GM23338 (cell line): ENCODE data around the gene TMEM250. TPM values are rescaled to one million over a fixed set of nuclear protein-coding genes. Genes with fewer than 3 reads are reported as not detected.
A peak's percentile ranks its signal among the peaks of the same experiment; 100 is the strongest.

Source experiments
- ATAC-seq: fragments of 200-7000 bp; cut with Tn5 transposase; 3 replicates; pipeline ENCODE4 v1.9.1; 2020
- DNase-seq: peaks from one replicate; pipeline ENCODE4 v3.0.0-alpha.2; 2015; ENCODE audit warnings: low spot score
- H2AFZ ChIP-seq: fragments of 200-600 bp; sonication (generic); 2 replicates; pipeline ENCODE4 v1.8.0; 2016; ENCODE audit warnings: antibody characterized with exemption, mild to moderate bottlenecking, moderate library complexity
- H3F3A ChIP-seq: fragments of 200-600 bp; sonication (generic); replicated peaks from 2 replicates; pipeline ENCODE4 v1.8.0; 2017; ENCODE audit warnings: antibody characterized with exemption, mixed run types, low read depth
- H3K27ac ChIP-seq: fragments of 200-600 bp; sonication (generic); 2 replicates; pipeline ENCODE4 v1.6.1; 2016; ENCODE audit warnings: low read depth
- H3K27me3 ChIP-seq: fragments of 200-600 bp; sonication (generic); 2 replicates; pipeline ENCODE4 v1.8.0; 2016; ENCODE audit warnings: mild to moderate bottlenecking, mixed run types, moderate library complexity; ENCODE audit not compliant: insufficient read depth
- H3K36me3 ChIP-seq: fragments of 200-600 bp; sonication (generic); 2 replicates; pipeline ENCODE4 v1.8.0; 2016; ENCODE audit warnings: mild to moderate bottlenecking; ENCODE audit not compliant: insufficient read depth
- H3K4me1 ChIP-seq: fragments of 200-600 bp; sonication (generic); 2 replicates; pipeline ENCODE4 v1.8.0; 2016; ENCODE audit warnings: mild to moderate bottlenecking, moderate library complexity; ENCODE audit not compliant: insufficient read depth
- H3K4me2 ChIP-seq: fragments of 200-600 bp; sonication (generic); 2 replicates; pipeline ENCODE4 v1.7.1; 2017; ENCODE audit warnings: mixed run types
- H3K4me3 ChIP-seq: fragments of 200-600 bp; sonication (generic); 2 replicates; pipeline ENCODE4 v1.6.1; 2016; ENCODE audit warnings: mixed run types
- H3K79me2 ChIP-seq: fragments of 200-600 bp; sonication (generic); replicated peaks from 2 replicates; pipeline ENCODE4 v1.8.0; 2017; ENCODE audit warnings: mild to moderate bottlenecking; ENCODE audit not compliant: insufficient read depth
- H3K9me2 ChIP-seq: fragments of 200-600 bp; sonication (generic); 2 replicates; pipeline ENCODE4 v1.8.0; 2017; ENCODE audit not compliant: insufficient read depth
- H4K20me1 ChIP-seq: fragments of 200-600 bp; sonication (generic); replicated peaks from 2 replicates; pipeline ENCODE4 v1.8.0; 2017; ENCODE audit warnings: mild to moderate bottlenecking; ENCODE audit not compliant: insufficient read depth
- H3K27ac Mint-ChIP-seq: 2 replicates; pipeline ENCODE4 v1.8.0; 2020; ENCODE audit warnings: inconsistent platforms, mild to moderate bottlenecking, moderate library complexity, mixed read lengths
- H3K27me3 Mint-ChIP-seq: 3 replicates; pipeline ENCODE4 v1.8.0; 2022; ENCODE audit warnings: low read depth, mild to moderate bottlenecking, moderate library complexity, mixed read lengths, inconsistent platforms; ENCODE audit not compliant: insufficient read depth, poor library complexity
- H3K36me3 Mint-ChIP-seq: 3 replicates; pipeline ENCODE4 v1.8.0; 2021; ENCODE audit warnings: low read depth, mild to moderate bottlenecking, inconsistent platforms, moderate library complexity, mixed read lengths
- H3K4me1 Mint-ChIP-seq: 3 replicates; pipeline ENCODE4 v1.8.0; 2020; ENCODE audit warnings: mild to moderate bottlenecking, inconsistent platforms, mixed read lengths
- H3K4me3 Mint-ChIP-seq: 3 replicates; pipeline ENCODE4 v1.8.0; 2021; ENCODE audit warnings: moderate library complexity, mild to moderate bottlenecking, inconsistent platforms, mixed read lengths
- H3K9me3 Mint-ChIP-seq: 3 replicates; pipeline ENCODE4 v1.8.0; 2020; ENCODE audit warnings: moderate library complexity, mild to moderate bottlenecking, inconsistent platforms, mixed read lengths
- CREB1 ChIP-seq: fragments of 250-450 bp; sonication (Bioruptor Pico); IDR thresholded peaks from 2 replicates; pipeline ENCODE4 v1.5.0; 2020; ENCODE audit warnings: low read depth, mild to moderate bottlenecking, moderate library complexity
- CTCF ChIP-seq, 2 experiments: fragments of 200-600 bp in 1 of 2; sonication (generic) in 1 of 2; conservative IDR thresholded peaks; 2 replicates each; pipeline versions ENCODE4 v1.5.1 to v1.6.1; 2016 to 2017; ENCODE audit warnings: antibody characterized with exemption in 2 of 2, low read depth in 2 of 2, mild to moderate bottlenecking in 2 of 2, moderate library complexity in 1 of 2
- EZH2 ChIP-seq: fragments of 200-600 bp; sonication (generic); IDR thresholded peaks from one replicate; pipeline ENCODE4 v1.8.0; 2017; ENCODE audit warnings: antibody characterized with exemption, mild to moderate bottlenecking, low read depth; ENCODE audit not compliant: unreplicated experiment
- EZH2phosphoT487 ChIP-seq: fragments of 200-600 bp; sonication (generic); IDR thresholded peaks from one replicate; pipeline ENCODE4 v1.8.1; 2018; ENCODE audit warnings: antibody characterized with exemption; ENCODE audit not compliant: unreplicated experiment
- JUNB ChIP-seq: IDR thresholded peaks from one replicate; pipeline ENCODE4 v1.6.1; 2016; ENCODE audit warnings: antibody characterized with exemption; ENCODE audit not compliant: unreplicated experiment
- NANOG ChIP-seq: IDR thresholded peaks from 2 replicates; pipeline ENCODE4 v1.6.1; 2016; ENCODE audit warnings: antibody characterized with exemption, borderline replicate concordance
- POLR2AphosphoS5 ChIP-seq: IDR thresholded peaks from 2 replicates; pipeline ENCODE4 v1.6.1; 2016; ENCODE audit warnings: antibody characterized with exemption, low read depth
- REST ChIP-seq: IDR thresholded peaks from one replicate; pipeline ENCODE4 v1.6.1; 2018; ENCODE audit warnings: antibody characterized with exemption; ENCODE audit not compliant: unreplicated experiment
- STAT1 ChIP-seq: IDR thresholded peaks from one replicate; pipeline ENCODE4 v1.6.1; 2016; ENCODE audit warnings: antibody characterized with exemption; ENCODE audit not compliant: unreplicated experiment
- ZNF114 ChIP-seq: fragments of 250-450 bp; sonication (Bioruptor Pico); IDR thresholded peaks from 2 replicates; pipeline ENCODE4 v1.5.0; 2020; ENCODE audit warnings: mild to moderate bottlenecking, moderate library complexity
- ZNF331 ChIP-seq: fragments of 250-450 bp; sonication (Bioruptor Pico); IDR thresholded peaks from 2 replicates; pipeline ENCODE4 v1.5.0; 2020; ENCODE audit warnings: low read depth, mild to moderate bottlenecking, moderate library complexity
- ZNF462 ChIP-seq: fragments of 250-450 bp; sonication (Bioruptor Pico); IDR thresholded peaks from 2 replicates; pipeline ENCODE4 v1.5.0; 2020; ENCODE audit warnings: mild to moderate bottlenecking, moderate library complexity
- polyA plus RNA-seq: library from polyadenylated mRNA; unstranded; fragments of >200 nt; fragmentation: Nextera tagmentation; extraction: Ambion mirVana; gene quantifications from 2 replicates; pipeline ENCODE4 v1.2.1, GENCODE V29; 2016
- total RNA-seq: library from RNA; depleted of rRNA; stranded (reverse); fragments of >200 nt; shearing (Covaris generic); gene quantifications from 2 replicates; pipeline ENCODE4 v1.2.3, GENCODE V29; 2014
- TF ChIP-seq, protein P1 (sequence below): IDR thresholded peaks from 2 replicates; pipeline ENCODE4 v1.6.1; 2016; ENCODE audit warnings: antibody characterized with exemption

The TMEM250 gene
- total and polyA plus RNA-seq, 2 experiments from 2014 or later: 12.2 to 39.2 TPM

GRCh38 chr9:136152543-136152866 is 33.8 kb upstream of the TMEM250 start:
- no peak overlapping the region for H3K4me2 ChIP-seq
- DNase-seq (no peak), ATAC-seq (no peak)
- TF ChIP-seq EZH2phosphoT487 (no peak), NANOG (no peak), CREB1 (CRISPR knock-in tag) (no peak), STAT1 (no peak), JUNB (no peak), POLR2AphosphoS5 (no peak), CTCF (conservative IDR thresholded peaks at IDR 0.05; ENCODE audit: low read depth in 2 of 2) (no peak), ZNF331 (CRISPR knock-in tag) (no peak), ZNF114 (CRISPR knock-in tag) (no peak), REST (no peak), EZH2 (no peak), ZNF462 (CRISPR knock-in tag) (no peak)
- TF ChIP-seq, protein P1, sequence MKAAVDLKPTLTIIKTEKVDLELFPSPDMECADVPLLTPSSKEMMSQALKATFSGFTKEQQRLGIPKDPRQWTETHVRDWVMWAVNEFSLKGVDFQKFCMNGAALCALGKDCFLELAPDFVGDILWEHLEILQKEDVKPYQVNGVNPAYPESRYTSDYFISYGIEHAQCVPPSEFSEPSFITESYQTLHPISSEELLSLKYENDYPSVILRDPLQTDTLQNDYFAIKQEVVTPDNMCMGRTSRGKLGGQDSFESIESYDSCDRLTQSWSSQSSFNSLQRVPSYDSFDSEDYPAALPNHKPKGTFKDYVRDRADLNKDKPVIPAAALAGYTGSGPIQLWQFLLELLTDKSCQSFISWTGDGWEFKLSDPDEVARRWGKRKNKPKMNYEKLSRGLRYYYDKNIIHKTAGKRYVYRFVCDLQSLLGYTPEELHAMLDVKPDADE: no peak
- peaks cover 12% of the 10 kb centered on the region; the same call in 1 of the 2 replicates for H3K4me1 ChIP-seq
- no peaks in the 10 kb centered on the region for H3K9me2 ChIP-seq
- Mint-ChIP-seq H3K27ac (peak overlapping the region; percentile 53; the same call in 1 of the 2 replicates), H3K27me3 (peaks cover 8% of the 10 kb centered on the region), H3K4me1 (peaks cover 31% of the 10 kb centered on the region), H3K9me3 (peaks cover 7% of the 10 kb centered on the region; the same call in 1 of the 3 replicates), H3K36me3 (peaks cover 2% of the 10 kb centered on the region; the same call in 2 of the 3 replicates), H3K4me3 (peak overlapping the region; percentile 1; the same call in 1 of the 3 replicates)
- no peaks in the 10 kb centered on the region for H3K79me2 ChIP-seq
- no peaks in the 10 kb centered on the region for H3K36me3 ChIP-seq
- H3F3A ChIP-seq: 0 out of 2 replicates have a peak, but pooled peaks cover 3% of the 10 kb centered on the region
- H3K27ac ChIP-seq: no peak overlapping the region
- no peaks in the 10 kb centered on the region for H3K27me3 ChIP-seq
- no peak overlapping the region for H2AFZ ChIP-seq
- no peaks in the 10 kb centered on the region for H4K20me1 ChIP-seq
- H3K4me3 ChIP-seq: no peak overlapping the region
